Endothelial cell (in vitro differentiated cells): ENCODE measurements around the gene SHROOM2. TPM values are rescaled to one million over a fixed set of nuclear protein-coding genes. Genes with fewer than 3 reads are reported as not detected.
A peak's percentile ranks its signal among the peaks of the same experiment; 100 is the strongest.
"Not testable (repeated sequence)": the region's sequence is repeated elsewhere in the genome, so short reads cannot be mapped to it uniquely, and the experiment has no call there.

ENCODE experiments used
- DNase-seq: peaks from one replicate; pipeline ENCODE4 v3.0.0; 2021; ENCODE audit warnings: low spot score
- H3K27ac Mint-ChIP-seq: one replicate; pipeline ENCODE4 v1.8.0; 2021; ENCODE audit warnings: mixed read lengths, inconsistent platforms; ENCODE audit not compliant: unreplicated experiment
- H3K27me3 Mint-ChIP-seq: one replicate; pipeline ENCODE4 v1.8.0; 2021; ENCODE audit warnings: mild to moderate bottlenecking, moderate library complexity, mixed read lengths, inconsistent platforms; ENCODE audit not compliant: unreplicated experiment
- H3K36me3 Mint-ChIP-seq: one replicate; pipeline ENCODE4 v1.8.0; 2021; ENCODE audit warnings: mild to moderate bottlenecking, low read depth, mixed read lengths, inconsistent platforms; ENCODE audit not compliant: unreplicated experiment
- H3K4me1 Mint-ChIP-seq: one replicate; pipeline ENCODE4 v1.8.0; 2021; ENCODE audit warnings: mild to moderate bottlenecking, mixed read lengths, inconsistent platforms; ENCODE audit not compliant: unreplicated experiment
- H3K4me3 Mint-ChIP-seq: one replicate; pipeline ENCODE4 v1.8.0; 2021; ENCODE audit warnings: mild to moderate bottlenecking, mixed read lengths, inconsistent platforms; ENCODE audit not compliant: unreplicated experiment
- H3K9me3 Mint-ChIP-seq: one replicate; pipeline ENCODE4 v1.8.0; 2021; ENCODE audit warnings: mixed read lengths, inconsistent platforms; ENCODE audit not compliant: unreplicated experiment
- total RNA-seq: library from RNA; stranded (reverse); fragmentation: NEBNext Ultra II Directional; extraction: Animal tissue kit (Norgen Biotek cat#: 25700); gene quantifications from one replicate; pipeline ENCODE4 v1.2.1, GENCODE V29; 2021; ENCODE audit not compliant: unreplicated experiment
- TF ChIP-seq, protein P1 (sequence below): fragments of 200-600 bp; sonication (generic); IDR thresholded peaks from one replicate; pipeline ENCODE4 v1.5.0; 2021; ENCODE audit warnings: antibody characterized with exemption; ENCODE audit not compliant: unreplicated experiment

Gene SHROOM2
- total RNA-seq, 1 donor from 2014 or later, result 22.3 TPM

DNA sequence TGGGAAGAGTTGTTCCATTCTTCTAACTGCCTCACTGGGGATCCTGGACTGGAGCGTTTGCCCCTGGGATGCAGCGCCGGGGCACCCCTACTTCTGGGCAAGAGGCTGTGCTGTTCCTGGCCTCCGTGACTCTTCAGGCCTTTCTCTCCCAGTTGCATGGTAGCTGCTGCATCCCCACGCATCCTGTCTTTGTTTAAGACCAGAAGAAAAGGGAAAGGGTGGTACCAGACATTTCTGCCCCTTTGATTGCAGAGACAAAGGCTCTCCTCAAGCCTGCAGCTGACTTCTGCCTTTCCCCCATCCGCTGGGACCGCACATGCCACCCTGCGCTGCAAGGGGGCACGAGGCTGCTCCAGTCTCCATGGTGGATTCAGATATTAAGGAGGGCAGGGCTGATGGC lies 70.4 kb downstream of the SHROOM2 start:
- no peak for DNase-seq
- H3K9me3 Mint-ChIP-seq, result no peaks in the 10 kb centered on the region
- peaks cover 4% of the 10 kb centered on the region for H3K27me3 Mint-ChIP-seq
- TF ChIP-seq, protein P1, sequence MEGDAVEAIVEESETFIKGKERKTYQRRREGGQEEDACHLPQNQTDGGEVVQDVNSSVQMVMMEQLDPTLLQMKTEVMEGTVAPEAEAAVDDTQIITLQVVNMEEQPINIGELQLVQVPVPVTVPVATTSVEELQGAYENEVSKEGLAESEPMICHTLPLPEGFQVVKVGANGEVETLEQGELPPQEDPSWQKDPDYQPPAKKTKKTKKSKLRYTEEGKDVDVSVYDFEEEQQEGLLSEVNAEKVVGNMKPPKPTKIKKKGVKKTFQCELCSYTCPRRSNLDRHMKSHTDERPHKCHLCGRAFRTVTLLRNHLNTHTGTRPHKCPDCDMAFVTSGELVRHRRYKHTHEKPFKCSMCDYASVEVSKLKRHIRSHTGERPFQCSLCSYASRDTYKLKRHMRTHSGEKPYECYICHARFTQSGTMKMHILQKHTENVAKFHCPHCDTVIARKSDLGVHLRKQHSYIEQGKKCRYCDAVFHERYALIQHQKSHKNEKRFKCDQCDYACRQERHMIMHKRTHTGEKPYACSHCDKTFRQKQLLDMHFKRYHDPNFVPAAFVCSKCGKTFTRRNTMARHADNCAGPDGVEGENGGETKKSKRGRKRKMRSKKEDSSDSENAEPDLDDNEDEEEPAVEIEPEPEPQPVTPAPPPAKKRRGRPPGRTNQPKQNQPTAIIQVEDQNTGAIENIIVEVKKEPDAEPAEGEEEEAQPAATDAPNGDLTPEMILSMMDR, result no peak
- H3K4me3 Mint-ChIP-seq, result peak overlapping the region; percentile 76
- H3K4me1 Mint-ChIP-seq, result peaks cover 35% of the 10 kb centered on the region
- H3K36me3 Mint-ChIP-seq, result peaks cover 3% of the 10 kb centered on the region
- H3K27ac Mint-ChIP-seq, result peak overlapping the region; percentile 94

DNA sequence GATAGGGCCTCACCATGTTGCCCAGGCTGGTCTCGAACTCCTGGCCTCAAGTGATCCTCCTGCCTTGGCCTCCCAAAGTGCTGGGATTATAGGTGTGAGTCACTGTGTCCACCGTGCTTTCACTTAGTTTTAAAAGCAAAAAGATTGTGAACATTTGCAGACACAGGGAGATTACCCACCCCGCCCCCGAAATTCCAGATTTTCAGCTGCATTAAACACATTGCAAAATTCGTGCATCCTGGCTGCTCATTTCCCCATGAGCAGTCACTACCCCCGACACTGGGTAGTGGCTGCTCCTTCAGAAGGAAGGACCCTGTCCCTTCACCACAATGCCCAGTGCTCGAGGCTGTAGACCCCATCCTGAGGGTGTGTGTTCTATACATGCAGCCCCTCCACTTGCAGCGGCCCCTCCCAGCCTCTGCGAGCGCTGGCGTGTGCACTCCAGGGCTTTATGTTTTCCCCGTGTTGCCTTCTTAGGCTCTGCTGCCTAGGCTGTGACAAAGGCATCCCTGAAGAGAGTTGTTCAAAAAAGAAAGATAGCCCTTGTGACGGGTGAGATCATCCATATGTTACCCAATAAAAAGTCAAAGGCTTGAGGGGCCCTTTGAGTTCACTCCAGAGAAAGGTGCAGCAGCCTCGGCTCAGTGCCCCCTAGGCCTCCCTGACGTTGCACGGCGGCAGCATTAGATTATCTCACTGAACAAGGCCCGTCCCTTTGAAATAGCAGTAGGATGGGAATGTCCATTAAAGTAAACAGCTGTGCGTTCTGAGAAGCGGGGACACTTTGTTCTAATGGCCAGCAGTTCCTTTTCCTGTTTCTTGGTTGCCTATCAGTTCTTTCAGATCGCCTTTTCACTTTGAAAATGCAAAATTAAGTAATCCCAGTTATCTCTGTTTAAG lies 71.6 kb downstream of the SHROOM2 start:
- H3K27ac Mint-ChIP-seq, result peak overlapping the region; percentile 64
- H3K4me1 Mint-ChIP-seq, result peaks cover 39% of the 10 kb centered on the region

DNA sequence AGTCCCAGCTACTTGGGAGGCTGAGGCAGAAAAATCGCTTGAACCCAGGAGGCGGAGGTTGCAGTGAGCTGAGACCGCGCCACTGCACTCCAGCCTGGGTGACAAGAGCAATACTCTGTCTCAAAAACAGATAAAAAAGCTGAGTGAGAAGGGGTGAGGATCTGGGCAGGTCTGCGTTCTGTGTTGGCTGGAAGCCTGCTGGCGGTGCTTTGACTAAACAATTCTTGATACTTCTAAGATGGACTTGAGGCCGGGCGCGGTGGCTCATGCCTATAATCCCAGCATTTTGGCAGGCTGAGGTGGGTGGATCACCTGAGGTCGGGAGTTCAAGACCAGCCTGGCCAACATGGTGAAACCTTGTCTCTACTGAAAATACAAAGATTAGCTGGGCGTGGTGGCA lies 72.5 kb downstream of the SHROOM2 start:
- DNase-seq, H3K27ac Mint-ChIP-seq, H3K9me3 Mint-ChIP-seq, H3K27me3 Mint-ChIP-seq, H3K36me3 Mint-ChIP-seq, H3K4me3 Mint-ChIP-seq: not testable (repeated sequence)
- H3K4me1 Mint-ChIP-seq, result peaks cover 41% of the 10 kb centered on the region

More for the DNA sequence above, 71.6 kb downstream of the SHROOM2 start:
- H3K4me3 Mint-ChIP-seq, result no peak overlapping the region
- H3K27me3 Mint-ChIP-seq, result peaks cover 4% of the 10 kb centered on the region
- no peaks in the 10 kb centered on the region for H3K9me3 Mint-ChIP-seq
- no peak for DNase-seq
- TF ChIP-seq, protein P1, result no peak
- peaks cover 3% of the 10 kb centered on the region for H3K36me3 Mint-ChIP-seq

DNA sequence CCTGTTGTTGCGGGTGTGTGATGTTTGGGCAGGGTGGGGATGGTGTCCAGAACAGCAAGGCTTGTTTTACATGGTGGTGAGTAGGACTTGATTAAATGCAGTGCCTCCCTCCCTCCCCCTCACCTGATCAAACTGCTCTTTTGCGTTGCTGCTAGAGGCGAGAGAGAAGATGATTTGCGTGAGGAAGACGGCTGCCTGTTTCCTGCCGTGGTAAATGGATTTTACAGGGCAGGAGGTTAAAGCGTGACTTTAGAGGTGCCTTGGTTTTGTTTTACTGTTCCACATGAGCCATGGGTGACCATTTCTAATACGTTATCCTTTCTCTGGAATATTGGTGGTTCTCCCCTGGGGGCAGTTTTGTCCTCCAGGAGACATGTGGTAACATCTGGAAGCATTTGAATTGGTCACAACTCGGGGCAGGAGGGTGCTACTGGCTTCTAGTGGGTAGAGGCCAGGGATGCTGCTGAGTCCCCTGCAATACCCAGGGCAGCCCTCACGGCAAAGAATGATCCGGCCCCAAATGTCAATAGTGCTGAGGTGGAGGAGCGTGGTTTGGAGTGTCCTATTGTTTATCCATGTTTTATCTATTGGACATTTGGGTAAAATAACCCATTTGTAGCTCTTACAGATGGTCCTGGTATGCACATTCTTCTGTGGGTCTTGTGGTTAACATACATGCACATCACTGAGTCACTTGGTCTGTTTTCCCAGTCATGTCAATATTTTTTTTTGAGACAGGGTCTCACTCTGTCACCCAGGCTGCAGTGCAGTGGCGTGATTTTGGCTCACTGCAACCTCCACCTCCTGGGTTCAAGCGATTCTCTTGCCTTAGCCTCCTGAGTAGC lies 73.7 kb downstream of the SHROOM2 start:
- H3K4me3 Mint-ChIP-seq, result no peak overlapping the region
- TF ChIP-seq, protein P1, result no peak
- peaks cover 3% of the 10 kb centered on the region for H3K36me3 Mint-ChIP-seq
- peaks cover 7% of the 10 kb centered on the region for H3K27me3 Mint-ChIP-seq
- H3K4me1 Mint-ChIP-seq, result peaks cover 43% of the 10 kb centered on the region
- no peak for DNase-seq
- no peaks in the 10 kb centered on the region for H3K9me3 Mint-ChIP-seq
- no peak overlapping the region for H3K27ac Mint-ChIP-seq

DNA sequence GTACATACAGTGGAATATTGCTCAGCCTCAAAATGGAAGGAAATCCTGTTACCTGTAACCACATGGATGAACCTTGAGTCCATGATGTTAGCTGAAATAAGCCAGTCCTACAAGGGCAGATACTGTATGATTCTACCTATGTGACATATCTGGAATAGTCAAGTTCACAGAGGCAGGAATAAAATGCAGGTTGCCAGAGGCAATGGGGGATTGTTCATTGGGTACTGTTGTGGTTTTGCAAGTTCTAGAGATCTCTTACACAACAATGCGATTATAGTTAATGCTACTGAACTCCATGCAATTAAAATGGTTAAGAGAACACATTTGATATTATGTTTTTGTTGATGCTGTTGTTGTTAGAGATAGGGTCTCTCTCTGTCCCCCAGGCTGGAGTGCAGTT lies 74.6 kb downstream of the SHROOM2 start:
- no peak overlapping the region for H3K27ac Mint-ChIP-seq
- TF ChIP-seq, protein P1, result no peak
- peaks cover 38% of the 10 kb centered on the region for H3K4me1 Mint-ChIP-seq
- no peak overlapping the region for H3K4me3 Mint-ChIP-seq
- peaks cover 7% of the 10 kb centered on the region for H3K27me3 Mint-ChIP-seq
- no peak for DNase-seq
- no peaks in the 10 kb centered on the region for H3K9me3 Mint-ChIP-seq
- H3K36me3 Mint-ChIP-seq, result peaks cover 3% of the 10 kb centered on the region
